SH-SY5Y (cell line): ENCODE data around the gene PRDM2.

Source experiments
- GATA2 ChIP-seq: IDR thresholded peaks from 2 replicates; pipeline ENCODE4 v1.6.1; 2011; ENCODE audit warnings: mild to moderate bottlenecking, low read depth, low read length
- GATA3 ChIP-seq: IDR thresholded peaks from 2 replicates; pipeline ENCODE4 v1.6.1; 2011; ENCODE audit warnings: low read depth, mild to moderate bottlenecking, low read length, moderate library complexity

- TF ChIP-seq GATA2 (no peak), GATA3 (no peak)
These were observed 64.8 kb downstream of the PRDM2 start for GRCh38 chr1:13764588-13765332.
